SK-N-SH (cell line): ENCODE measurements around the gene APLP1.

Experiments used
- CHD2 ChIP-seq: fragments of 150-350 bp; IDR thresholded peaks from 2 replicates; pipeline ENCODE4 v1.6.1; 2018; ENCODE audit warnings: low read length; ENCODE audit not compliant: partially characterized antibody
- CTCF ChIP-seq: fragments of 200-600 bp; sonication (generic); IDR thresholded peaks from 2 replicates; pipeline ENCODE4 v1.6.1; 2017; ENCODE audit warnings: antibody characterized with exemption, mild to moderate bottlenecking, moderate library complexity
- RCOR1 ChIP-seq: fragments of 150-350 bp; IDR thresholded peaks from 2 replicates; pipeline ENCODE4 v1.6.1; 2017; ENCODE audit warnings: antibody characterized with exemption, low read length
- REST ChIP-seq: IDR thresholded peaks from 2 replicates; pipeline ENCODE4 v1.6.1; 2012; ENCODE audit warnings: mild to moderate bottlenecking, low read depth, low read length, moderate library complexity
- USF2 ChIP-seq: fragments of 150-350 bp; IDR thresholded peaks from 2 replicates; pipeline ENCODE4 v1.6.1; 2017; ENCODE audit warnings: antibody characterized with exemption, low read length, low read depth, borderline replicate concordance

- TF ChIP-seq CTCF (no peak), USF2 (no peak), CHD2 (no peak), RCOR1 (no peak), REST (peak; percentile 100)
Measured at GRCh38 chr19:35879770-35880317, 11.5 kb downstream of the APLP1 start.
